HEK293T (cell line): Measurements from ENCODE around the gene SPTLC3.

Source experiments
- ELF4 ChIP-seq: fragments of 450-650 bp; IDR thresholded peaks from 2 replicates; pipeline ENCODE4 v1.6.1; 2017; ENCODE audit warnings: antibody characterized with exemption
- FOXA1 ChIP-seq: fragments of 450-650 bp; IDR thresholded peaks from 2 replicates; pipeline ENCODE4 v1.6.1; 2016; ENCODE audit warnings: mild to moderate bottlenecking
- NFRKB ChIP-seq: fragments of 450-650 bp; IDR thresholded peaks from 2 replicates; pipeline ENCODE4 v1.6.1; 2016; ENCODE audit warnings: mild to moderate bottlenecking, moderate library complexity
- PKNOX1 ChIP-seq: fragments of 450-650 bp; IDR thresholded peaks from 2 replicates; pipeline ENCODE4 v1.6.1; 2016
- SP1 ChIP-seq: fragments of 450-650 bp; IDR thresholded peaks from 2 replicates; pipeline ENCODE4 v1.6.1; 2017
- SUZ12 ChIP-seq: fragments of 450-650 bp; IDR thresholded peaks from 2 replicates; pipeline ENCODE4 v1.6.1; 2016; ENCODE audit warnings: mild to moderate bottlenecking
- TARDBP ChIP-seq: fragments of 450-650 bp; IDR thresholded peaks from 2 replicates; pipeline ENCODE4 v1.6.1; 2016
- ZNF384 ChIP-seq: fragments of 450-650 bp; IDR thresholded peaks from 2 replicates; pipeline ENCODE4 v1.6.1; 2016

- TF ChIP-seq SUZ12 (no peak), PKNOX1 (no peak), TARDBP (no peak), SP1 (no peak), ZNF384 (no peak), NFRKB (no peak), ELF4 (no peak), FOXA1 (no peak)
Measured at GRCh38 chr20:13013411-13013810, 4.6 kb downstream of the SPTLC3 start.
